ENCODE measurements around the gene SERPINH1. TPM values are rescaled to one million over a fixed set of nuclear protein-coding genes. Genes with fewer than 3 reads are reported as not detected.

SERPINH1 gene
- total RNA-seq, 1 experiment from 2014 or later: 89.8 TPM

GRCh38 chr11:75591966-75592365 is 29.9 kb downstream of the SERPINH1 start:
- H3K36me3 ChIP-seq (ENCODE audit: control insufficient read depth, insufficient read depth, low read length): no peaks in the 10 kb centered on the region
- CTCF ChIA-PET: no interaction called here
- peaks cover 6% of the 10 kb centered on the region; the same call in 1 of the 2 replicates for H3K27me3 ChIP-seq (ENCODE audit: control insufficient read depth, insufficient read depth, low read length)
- intact Hi-C loops (cut with micrococcal nuclease; ENCODE audit: unreplicated experiment): no loop called here
- DNase-seq (ENCODE audit: low read depth, low spot score) (no peak), ATAC-seq (peak; percentile 28; the same call in 1 of the 2 replicates)
- no peaks in the 10 kb centered on the region for H3K4me1 ChIP-seq (ENCODE audit: control insufficient read depth, insufficient read depth, low read length)
- in situ Hi-C loops (cut with HindIII; ENCODE audit: low pct_unique_long_range_greater_than_20kb, low sequenced_read_pairs): no loop called here
- no peak for TF ChIP-seq CTCF (IDR thresholded peaks at IDR 0.05)
- no peak for TF ChIP-seq REST (IDR thresholded peaks at IDR 0.05; ENCODE audit: insufficient read depth in 1 of 2, low read depth in 2 of 2, low read length in 1 of 2)
- no peak for TF ChIP-seq POLR2AphosphoS5 (IDR thresholded peaks at IDR 0.05; ENCODE audit: low read depth, low read length)
- TF ChIP-seq SIN3A (IDR thresholded peaks at IDR 0.05; ENCODE audit: borderline replicate concordance, insufficient read depth, low read depth, low read length): no peak
- H3K27ac ChIP-seq (ENCODE audit: low read length): no peak overlapping the region
- BruUV-seq (replicated peaks): no TSS peak
- POLR2A ChIA-PET: no interaction called here
- no peaks in the 10 kb centered on the region for H3K9me3 ChIP-seq (ENCODE audit: control insufficient read depth, insufficient read depth, low read depth, low read length)
- H3K4me3 ChIP-seq (ENCODE audit: low read depth in 2 of 2, low read length in 2 of 2): no peak overlapping the region

GRCh38 chr11:75592715-75593114 is 30.7 kb downstream of the SERPINH1 start:
- Histone ChIP-seq H3K4me3 (ENCODE audit: low read depth in 2 of 2, low read length in 2 of 2) (no peak overlapping the region), H3K4me1 (ENCODE audit: control insufficient read depth, insufficient read depth, low read length) (no peaks in the 10 kb centered on the region), H3K36me3 (ENCODE audit: control insufficient read depth, insufficient read depth, low read length) (no peaks in the 10 kb centered on the region), H3K27me3 (ENCODE audit: control insufficient read depth, insufficient read depth, low read length) (peaks cover 6% of the 10 kb centered on the region; the same call in 1 of the 2 replicates), H3K27ac (ENCODE audit: low read length) (no peak overlapping the region), H3K9me3 (ENCODE audit: control insufficient read depth, insufficient read depth, low read depth, low read length) (no peaks in the 10 kb centered on the region)
- ATAC-seq: no peak
- TF ChIP-seq TCF7L2 (IDR thresholded peaks at IDR 0.05; ENCODE audit: low read depth, low read length) (no peak), POLR2AphosphoS5 (IDR thresholded peaks at IDR 0.05; ENCODE audit: low read depth, low read length) (no peak), SIN3A (IDR thresholded peaks at IDR 0.05; ENCODE audit: borderline replicate concordance, insufficient read depth, low read depth, low read length) (no peak), REST (IDR thresholded peaks at IDR 0.05; ENCODE audit: insufficient read depth in 1 of 2, low read depth in 2 of 2, low read length in 1 of 2) (no peak), CTCF (IDR thresholded peaks at IDR 0.05) (no peak)
- CTCF ChIA-PET: no interaction called here
- BruUV-seq (replicated peaks): no TSS peak
- no peak for DNase-seq (ENCODE audit: low read depth, low spot score)
- intact Hi-C loops (cut with micrococcal nuclease; ENCODE audit: unreplicated experiment) (no loop called here), in situ Hi-C loops (cut with HindIII; ENCODE audit: low pct_unique_long_range_greater_than_20kb, low sequenced_read_pairs) (no loop called here)
- POLR2A ChIA-PET: no interaction called here
